ENCODE results near the gene SRPX. TPM values are rescaled to one million over a fixed set of nuclear protein-coding genes. Genes with fewer than 3 reads are reported as not detected.

SRPX gene
- total RNA-seq, 1 experiment from 2014 or later, result 9.4 TPM

GRCh38 chrX:38142610-38143009 is 78.1 kb downstream of the SRPX start:
- intact Hi-C loops (cut with micrococcal nuclease), result no loop called here
- Mint-ChIP-seq H3K4me1 (ENCODE audit: insufficient read depth, unreplicated experiment) (no peaks in the 10 kb centered on the region), H3K27ac (ENCODE audit: low read depth, unreplicated experiment) (no peak overlapping the region), H3K27me3 (ENCODE audit: insufficient read depth, unreplicated experiment) (peaks cover 47% of the 10 kb centered on the region), H3K4me3 (ENCODE audit: unreplicated experiment) (no peak overlapping the region), H3K36me3 (ENCODE audit: insufficient read depth, unreplicated experiment) (no peaks in the 10 kb centered on the region), H3K9me3 (ENCODE audit: unreplicated experiment) (no peaks in the 10 kb centered on the region)
- ChIA-PET CTCF (no interaction called here), POLR2A (no interaction called here)
- DNase-seq (ENCODE audit: unreplicated experiment), result no peak
- BruUV-seq (replicated peaks), result no TSS peak
- TF ChIP-seq, protein P1, sequence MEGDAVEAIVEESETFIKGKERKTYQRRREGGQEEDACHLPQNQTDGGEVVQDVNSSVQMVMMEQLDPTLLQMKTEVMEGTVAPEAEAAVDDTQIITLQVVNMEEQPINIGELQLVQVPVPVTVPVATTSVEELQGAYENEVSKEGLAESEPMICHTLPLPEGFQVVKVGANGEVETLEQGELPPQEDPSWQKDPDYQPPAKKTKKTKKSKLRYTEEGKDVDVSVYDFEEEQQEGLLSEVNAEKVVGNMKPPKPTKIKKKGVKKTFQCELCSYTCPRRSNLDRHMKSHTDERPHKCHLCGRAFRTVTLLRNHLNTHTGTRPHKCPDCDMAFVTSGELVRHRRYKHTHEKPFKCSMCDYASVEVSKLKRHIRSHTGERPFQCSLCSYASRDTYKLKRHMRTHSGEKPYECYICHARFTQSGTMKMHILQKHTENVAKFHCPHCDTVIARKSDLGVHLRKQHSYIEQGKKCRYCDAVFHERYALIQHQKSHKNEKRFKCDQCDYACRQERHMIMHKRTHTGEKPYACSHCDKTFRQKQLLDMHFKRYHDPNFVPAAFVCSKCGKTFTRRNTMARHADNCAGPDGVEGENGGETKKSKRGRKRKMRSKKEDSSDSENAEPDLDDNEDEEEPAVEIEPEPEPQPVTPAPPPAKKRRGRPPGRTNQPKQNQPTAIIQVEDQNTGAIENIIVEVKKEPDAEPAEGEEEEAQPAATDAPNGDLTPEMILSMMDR (IDR thresholded peaks at IDR 0.05; ENCODE audit: unreplicated experiment), result no peak

GRCh38 chrX:38138900-38139299 is 81.8 kb downstream of the SRPX start:
- H3K27me3 Mint-ChIP-seq (ENCODE audit: insufficient read depth, unreplicated experiment), result peaks cover 18% of the 10 kb centered on the region
- CTCF ChIA-PET, result no interaction called here
- intact Hi-C loops (cut with micrococcal nuclease), result no loop called here
- no peak for DNase-seq (ENCODE audit: unreplicated experiment)
- BruUV-seq (replicated peaks), result no TSS peak
- no peaks in the 10 kb centered on the region for H3K9me3 Mint-ChIP-seq (ENCODE audit: unreplicated experiment)
- POLR2A ChIA-PET, result no interaction called here
- H3K27ac Mint-ChIP-seq (ENCODE audit: low read depth, unreplicated experiment), result no peak overlapping the region
- TF ChIP-seq, protein P1 (IDR thresholded peaks at IDR 0.05; ENCODE audit: unreplicated experiment), result no peak
- H3K4me3 Mint-ChIP-seq (ENCODE audit: unreplicated experiment), result no peak overlapping the region
- no peaks in the 10 kb centered on the region for H3K36me3 Mint-ChIP-seq (ENCODE audit: insufficient read depth, unreplicated experiment)
- H3K4me1 Mint-ChIP-seq (ENCODE audit: insufficient read depth, unreplicated experiment), result no peaks in the 10 kb centered on the region

- intact Hi-C loops (cut with micrococcal nuclease), result no loop called here
- H3K4me1 Mint-ChIP-seq (ENCODE audit: insufficient read depth, unreplicated experiment), result no peaks in the 10 kb centered on the region
- CTCF ChIA-PET, result no interaction called here
- no TSS peak for BruUV-seq (replicated peaks)
- TF ChIP-seq, protein P1 (IDR thresholded peaks at IDR 0.05; ENCODE audit: unreplicated experiment), result no peak
- POLR2A ChIA-PET, result no interaction called here
- peaks cover 18% of the 10 kb centered on the region for H3K27me3 Mint-ChIP-seq (ENCODE audit: insufficient read depth, unreplicated experiment)
- no peak overlapping the region for H3K27ac Mint-ChIP-seq (ENCODE audit: low read depth, unreplicated experiment)
- no peak overlapping the region for H3K4me3 Mint-ChIP-seq (ENCODE audit: unreplicated experiment)
- H3K9me3 Mint-ChIP-seq (ENCODE audit: unreplicated experiment), result no peaks in the 10 kb centered on the region
- no peak for DNase-seq (ENCODE audit: unreplicated experiment)
- no peaks in the 10 kb centered on the region for H3K36me3 Mint-ChIP-seq (ENCODE audit: insufficient read depth, unreplicated experiment)
Measured at GRCh38 chrX:38138157-38138891, 82.3 kb downstream of the SRPX start.

DNA sequence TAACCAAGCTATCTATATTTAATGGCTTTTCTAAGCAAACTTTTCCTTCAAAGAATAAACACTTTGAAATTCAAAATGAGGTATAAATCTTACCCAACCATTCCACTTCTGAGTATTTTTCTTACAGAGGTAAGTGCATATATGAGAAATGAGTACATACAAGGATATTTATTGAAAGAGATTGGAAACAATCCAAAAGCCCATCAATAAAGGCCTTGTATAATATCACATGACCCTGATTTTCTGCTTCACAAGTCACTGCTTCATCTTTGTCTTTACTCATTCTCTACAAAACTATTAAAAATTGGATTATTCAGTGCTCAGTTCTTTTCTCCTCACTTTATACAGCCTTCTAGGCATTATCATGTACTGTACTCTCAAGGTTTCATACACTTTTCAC is 91.3 kb downstream of the SRPX start:
- POLR2A ChIA-PET, result no interaction called here

More for the DNA sequence above, 91.3 kb downstream of the SRPX start:
- H3K4me3 Mint-ChIP-seq (ENCODE audit: unreplicated experiment), result no peak overlapping the region
- no peak for DNase-seq (ENCODE audit: unreplicated experiment)
- H3K9me3 Mint-ChIP-seq (ENCODE audit: unreplicated experiment), result no peaks in the 10 kb centered on the region
- no peaks in the 10 kb centered on the region for H3K36me3 Mint-ChIP-seq (ENCODE audit: insufficient read depth, unreplicated experiment)
- CTCF ChIA-PET, result interaction anchor here (0.6 kb wide), 1 partner anchor 80 kb away, joined by 3 read pairs; no protein-coding TSS in a partner anchor
- no peaks in the 10 kb centered on the region for H3K4me1 Mint-ChIP-seq (ENCODE audit: insufficient read depth, unreplicated experiment)
- TF ChIP-seq, protein P1 (IDR thresholded peaks at IDR 0.05; ENCODE audit: unreplicated experiment), result no peak
- H3K27me3 Mint-ChIP-seq (ENCODE audit: insufficient read depth, unreplicated experiment), result peaks cover 18% of the 10 kb centered on the region
- BruUV-seq (replicated peaks), result no TSS peak
- no peak overlapping the region for H3K27ac Mint-ChIP-seq (ENCODE audit: low read depth, unreplicated experiment)
- intact Hi-C loops (cut with micrococcal nuclease), result no loop called here

Data from MCF 10A (cell line).